ENCODE results near the gene MAP7D3.
"Not testable (repeated sequence)": the region's sequence is repeated elsewhere in the genome, so short reads cannot be mapped to it uniquely, and the experiment has no call there.

The MAP7D3 gene

DNA sequence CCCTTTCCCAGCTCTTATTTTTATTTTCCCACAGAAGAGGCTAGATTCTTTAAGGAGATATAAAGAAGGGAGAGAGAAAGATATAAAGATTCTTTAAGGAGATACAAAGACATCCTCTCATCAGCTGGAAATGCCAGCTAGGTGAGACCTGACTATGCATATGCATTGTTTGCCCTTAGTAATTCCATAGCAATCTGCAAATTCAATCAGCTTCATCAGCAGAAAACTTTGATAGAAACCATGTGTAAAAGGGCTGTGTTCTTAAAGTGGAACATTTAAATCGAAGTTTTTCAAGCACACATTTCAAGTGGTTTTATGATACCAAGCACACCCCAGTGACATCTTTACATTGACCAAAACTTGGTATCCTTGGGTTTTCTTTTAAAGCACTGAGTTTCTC is 79.8 kb downstream of the MAP7D3 start:
- TF ChIP-seq, protein P1, sequence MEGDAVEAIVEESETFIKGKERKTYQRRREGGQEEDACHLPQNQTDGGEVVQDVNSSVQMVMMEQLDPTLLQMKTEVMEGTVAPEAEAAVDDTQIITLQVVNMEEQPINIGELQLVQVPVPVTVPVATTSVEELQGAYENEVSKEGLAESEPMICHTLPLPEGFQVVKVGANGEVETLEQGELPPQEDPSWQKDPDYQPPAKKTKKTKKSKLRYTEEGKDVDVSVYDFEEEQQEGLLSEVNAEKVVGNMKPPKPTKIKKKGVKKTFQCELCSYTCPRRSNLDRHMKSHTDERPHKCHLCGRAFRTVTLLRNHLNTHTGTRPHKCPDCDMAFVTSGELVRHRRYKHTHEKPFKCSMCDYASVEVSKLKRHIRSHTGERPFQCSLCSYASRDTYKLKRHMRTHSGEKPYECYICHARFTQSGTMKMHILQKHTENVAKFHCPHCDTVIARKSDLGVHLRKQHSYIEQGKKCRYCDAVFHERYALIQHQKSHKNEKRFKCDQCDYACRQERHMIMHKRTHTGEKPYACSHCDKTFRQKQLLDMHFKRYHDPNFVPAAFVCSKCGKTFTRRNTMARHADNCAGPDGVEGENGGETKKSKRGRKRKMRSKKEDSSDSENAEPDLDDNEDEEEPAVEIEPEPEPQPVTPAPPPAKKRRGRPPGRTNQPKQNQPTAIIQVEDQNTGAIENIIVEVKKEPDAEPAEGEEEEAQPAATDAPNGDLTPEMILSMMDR (IDR thresholded peaks at IDR 0.05; ENCODE audit: control extremely low read depth, extremely low read depth, low read depth, missing control alignments) = no peak
- DNase-seq (ENCODE audit: extremely low spot score) = no peak
- ChIA-PET CTCF (no interaction called here), POLR2A (no interaction called here)

- CTCF ChIA-PET = no interaction called here
- POLR2A ChIA-PET = no interaction called here
- TF ChIP-seq, protein P1 (IDR thresholded peaks at IDR 0.05; ENCODE audit: control extremely low read depth, extremely low read depth, low read depth, missing control alignments) = no peak
- DNase-seq (ENCODE audit: extremely low spot score) = no peak
Observed at GRCh38 chrX:136170139-136170800, 80.9 kb downstream of the MAP7D3 start.

DNA sequence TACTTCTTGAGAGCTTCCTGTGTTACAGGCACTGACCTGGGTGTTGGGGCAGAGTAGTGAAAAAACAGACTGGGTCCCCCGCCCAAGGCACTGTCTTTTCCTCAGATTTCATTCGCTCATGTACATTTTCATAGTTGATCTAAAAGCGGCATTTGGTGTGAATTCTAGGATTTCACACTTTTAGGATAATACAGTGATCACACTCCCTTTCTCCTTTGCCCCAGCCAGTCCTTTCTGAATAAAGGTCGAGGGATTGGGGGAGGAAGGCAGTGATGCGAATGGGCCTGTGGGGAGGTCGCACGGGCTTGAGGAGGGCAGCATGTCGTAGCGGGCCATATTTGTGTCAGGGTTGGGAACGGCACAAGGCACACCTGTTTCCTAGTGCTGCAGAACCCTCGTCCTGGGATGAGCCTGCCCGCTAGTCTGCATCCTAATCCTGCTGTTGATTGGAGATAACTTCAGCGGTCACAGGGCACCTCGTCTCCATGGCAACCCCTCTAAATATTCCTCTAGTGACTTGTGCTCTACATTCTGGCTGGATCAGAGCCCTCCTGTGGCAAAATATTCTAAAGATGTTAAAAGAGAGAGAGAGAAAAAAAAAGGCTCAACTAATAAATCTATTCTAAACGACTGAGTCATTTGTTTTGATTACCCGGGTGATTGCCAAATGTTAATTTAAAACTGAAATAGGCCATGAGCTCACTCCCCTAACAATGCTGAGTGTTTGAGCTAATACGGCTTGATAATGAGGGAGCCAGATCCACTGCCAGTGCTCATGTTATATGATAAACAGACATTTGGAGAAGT is 82.1 kb downstream of the MAP7D3 start:
- ChIA-PET CTCF (no interaction called here), POLR2A (no interaction called here)
- no peak for DNase-seq (ENCODE audit: extremely low spot score)
- TF ChIP-seq, protein P1 (IDR thresholded peaks at IDR 0.05; ENCODE audit: control extremely low read depth, extremely low read depth, low read depth, missing control alignments) = no peak

DNA sequence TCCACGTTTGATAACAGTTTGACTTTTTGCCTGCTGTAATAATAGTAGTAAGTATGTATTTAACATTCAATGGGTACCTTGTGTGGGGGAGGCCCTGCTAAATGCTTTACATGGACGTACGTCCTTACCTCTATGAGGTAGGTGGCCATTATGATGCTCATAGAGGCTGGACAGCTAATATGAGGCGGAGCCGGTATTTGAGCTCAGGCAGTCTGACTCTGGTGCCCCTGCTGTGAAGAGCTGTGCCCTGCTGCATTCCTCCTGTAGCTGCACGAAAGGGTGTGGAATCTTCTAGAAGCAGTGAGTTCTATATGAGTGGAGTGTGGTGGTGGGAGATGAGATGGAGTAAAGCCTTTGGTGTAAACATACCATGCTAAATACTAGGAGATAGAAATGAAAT is 83.2 kb downstream of the MAP7D3 start:
- CTCF ChIA-PET; DNase-seq (ENCODE audit: extremely low spot score); POLR2A ChIA-PET: not testable (repeated sequence)

DNA sequence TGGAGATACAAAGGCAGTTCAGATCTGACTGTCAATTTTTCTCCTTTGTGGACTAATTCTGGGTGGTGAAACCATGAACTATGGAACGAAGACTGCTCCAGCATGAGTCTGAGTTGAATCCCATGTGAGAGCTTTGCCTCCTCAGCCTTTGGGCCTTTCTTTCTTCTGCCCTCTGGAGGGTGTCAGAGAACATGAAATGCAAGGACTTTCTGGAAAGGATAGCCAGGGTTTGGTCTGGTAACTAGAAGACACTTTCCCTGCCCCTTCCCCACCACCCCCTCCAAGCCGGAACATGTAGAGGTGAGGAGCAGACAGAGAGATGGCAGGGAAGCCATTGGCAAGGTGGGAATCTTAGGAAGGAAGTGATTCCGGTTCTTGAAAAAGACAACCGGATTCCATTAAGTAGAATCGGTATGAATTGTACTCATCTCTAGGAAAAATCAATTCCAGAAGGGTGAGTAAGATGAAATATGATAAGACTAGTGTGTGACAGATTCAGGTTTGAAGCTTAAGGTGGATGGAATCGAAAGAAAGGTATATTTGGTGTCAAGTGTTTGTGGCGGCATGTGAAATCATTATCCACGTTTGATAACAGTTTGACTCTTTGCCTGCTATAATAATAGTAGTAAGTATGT is 84.9 kb downstream of the MAP7D3 start:
- DNase-seq (ENCODE audit: extremely low spot score) = no peak
- POLR2A ChIA-PET = no interaction called here
- TF ChIP-seq, protein P1 (IDR thresholded peaks at IDR 0.05; ENCODE audit: control extremely low read depth, extremely low read depth, low read depth, missing control alignments) = peak; percentile 4
- CTCF ChIA-PET = interaction anchor here (1.0 to 1.2 kb wide), 3 partner anchors 102 to 138 kb away, joined by 3 to 5 read pairs (median 4); no protein-coding TSS in a partner anchor

DNA sequence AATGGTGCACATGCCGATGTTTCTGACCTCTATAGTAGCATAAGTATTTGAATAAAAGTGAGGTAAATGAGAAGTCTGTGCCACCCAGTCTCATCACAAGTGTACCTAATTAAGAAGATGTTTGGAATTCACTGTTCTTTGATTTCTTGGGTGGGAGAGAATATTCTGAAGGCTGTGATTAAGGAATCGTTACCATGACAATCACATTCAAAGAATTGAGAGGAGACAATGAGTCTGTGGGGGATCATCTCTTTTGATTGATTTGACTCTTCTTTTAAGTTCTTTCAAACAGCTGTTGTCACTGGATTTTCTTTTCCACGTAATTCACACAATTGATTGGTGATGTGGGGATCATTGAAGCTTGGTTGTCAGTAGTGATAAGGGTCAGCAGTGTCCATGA is 85.8 kb downstream of the MAP7D3 start:
- POLR2A ChIA-PET = no interaction called here
- TF ChIP-seq, protein P1 (IDR thresholded peaks at IDR 0.05; ENCODE audit: control extremely low read depth, extremely low read depth, low read depth, missing control alignments) = no peak
- CTCF ChIA-PET = interaction anchor here (1.0 to 1.2 kb wide), 2 partner anchors 103 to 137 kb away, joined by 4 to 5 read pairs; no protein-coding TSS in a partner anchor

More for the DNA sequence above, 85.8 kb downstream of the MAP7D3 start:
- no peak for DNase-seq (ENCODE audit: extremely low spot score)
